ENCODE measurements around the gene STK24. TPM values are rescaled to one million over a fixed set of nuclear protein-coding genes. Genes with fewer than 3 reads are reported as not detected.
"Not testable (repeated sequence)": the region's sequence is repeated elsewhere in the genome, so short reads cannot be mapped to it uniquely, and the experiment has no call there.

The STK24 gene
- polyA plus RNA-seq, 3 donors, result 14.2 to 59.8 (median 28.9) TPM

DNA sequence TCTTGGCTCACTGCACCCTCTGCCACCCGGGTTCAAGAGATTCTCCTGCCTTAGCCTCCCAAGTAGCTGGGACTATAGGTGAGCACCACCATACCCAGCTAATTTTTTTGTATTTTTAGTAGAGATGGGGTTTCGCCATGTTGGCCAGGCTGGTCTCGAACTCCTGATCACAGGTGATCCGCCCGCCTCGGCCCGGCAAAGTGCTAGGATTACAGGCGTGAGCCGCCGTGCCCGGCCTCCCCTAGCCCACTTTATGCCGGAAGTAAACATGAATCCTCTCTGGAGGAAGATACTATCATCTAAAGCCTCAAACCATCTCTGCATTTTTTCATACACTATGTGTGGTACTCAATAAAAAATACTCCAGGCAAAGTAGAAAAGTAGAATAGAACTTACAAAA, 12.6 kb upstream of the STK24 start:
- H2AFZ ChIP-seq (ENCODE audit: insufficient read depth, low read depth, low read length, poor library complexity, severe bottlenecking); H3K9me3 Mint-ChIP-seq; H3K4me1 ChIP-seq (ENCODE audit: control insufficient read depth in 1 of 2, insufficient read depth in 2 of 2, low read length in 2 of 2); H3K27ac ChIP-seq (ENCODE audit: low read depth in 1 of 2, low read length in 2 of 2); intact Hi-C loops (cut with micrococcal nuclease); H3K4me1 Mint-ChIP-seq; H3K4me3 ChIP-seq (replicated peaks in 1 of 3; ENCODE audit: low read depth in 2 of 3, low read length in 3 of 3); H3K27me3 ChIP-seq (ENCODE audit: control insufficient read depth in 2 of 2, insufficient read depth in 2 of 2, low read length in 2 of 2); H3K27me3 Mint-ChIP-seq (ENCODE audit: low read depth in 3 of 3); H4K20me1 ChIP-seq (ENCODE audit: insufficient read depth, low read length); H3K27ac Mint-ChIP-seq; H3K4me3 Mint-ChIP-seq; H3K4me2 ChIP-seq (replicated peaks; ENCODE audit: extremely low read depth, low read length, poor library complexity, severe bottlenecking); H3K79me2 ChIP-seq (ENCODE audit: insufficient read depth, low read length); DNase-seq; H3K36me3 ChIP-seq (replicated peaks in 1 of 2; ENCODE audit: control insufficient read depth in 1 of 2, insufficient read depth in 2 of 2, low read length in 2 of 2); H3K9me3 ChIP-seq (replicated peaks in 1 of 2; ENCODE audit: control insufficient read depth in 1 of 2, insufficient read depth in 1 of 2, low read length in 2 of 2); H3K36me3 Mint-ChIP-seq; H3K9ac ChIP-seq (ENCODE audit: insufficient read depth, low read length, poor library complexity, severe bottlenecking): not testable (repeated sequence)
- WGBS (ENCODE audit: insufficient coverage), result no CpG with 5 or more reads among the region's 12 CpGs

DNA sequence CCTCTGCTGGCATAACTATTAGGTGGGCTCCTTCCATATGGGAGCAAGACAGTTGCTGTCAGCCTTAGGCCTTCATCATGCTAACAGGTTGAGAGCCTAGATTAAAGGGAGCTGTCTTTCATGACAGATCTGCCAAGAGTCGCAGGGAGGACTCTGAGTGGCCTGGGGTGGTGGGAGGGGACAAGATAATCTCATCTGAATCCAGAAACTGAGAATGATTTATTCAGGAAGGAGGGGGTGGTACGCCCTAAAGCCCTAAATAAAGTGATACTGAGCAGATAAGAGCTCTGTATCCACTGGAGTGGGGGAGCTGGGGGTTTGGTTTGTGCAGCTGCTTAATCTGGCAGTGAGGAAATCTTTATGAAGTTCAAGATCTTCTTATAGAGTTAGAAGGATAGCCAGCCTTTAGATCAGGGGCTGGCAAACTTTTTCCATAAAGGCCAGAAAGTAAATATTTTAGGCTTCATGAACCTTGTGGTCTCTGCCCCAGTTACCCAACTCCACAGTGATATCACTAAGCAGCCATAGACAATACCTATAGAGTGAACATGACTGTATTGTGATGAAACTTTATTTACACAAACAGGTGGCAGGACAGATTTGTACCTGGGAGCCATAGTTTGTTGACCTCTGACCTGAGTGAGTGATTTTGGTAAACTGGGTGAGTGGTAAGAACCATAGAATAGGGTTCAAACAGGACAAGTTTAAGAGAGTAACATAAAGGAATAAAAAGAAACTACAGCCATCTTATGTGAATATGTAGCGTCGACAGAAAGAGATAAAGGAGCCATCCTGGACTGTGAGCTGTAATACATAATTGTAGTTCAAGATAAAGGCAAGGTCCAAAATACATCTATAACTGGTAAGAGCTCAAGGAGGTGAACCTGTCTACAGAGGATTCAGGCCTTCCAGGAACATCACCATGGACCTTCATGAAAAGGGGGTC, 9.8 kb upstream of the STK24 start:
- TF ChIP-seq, protein P1, sequence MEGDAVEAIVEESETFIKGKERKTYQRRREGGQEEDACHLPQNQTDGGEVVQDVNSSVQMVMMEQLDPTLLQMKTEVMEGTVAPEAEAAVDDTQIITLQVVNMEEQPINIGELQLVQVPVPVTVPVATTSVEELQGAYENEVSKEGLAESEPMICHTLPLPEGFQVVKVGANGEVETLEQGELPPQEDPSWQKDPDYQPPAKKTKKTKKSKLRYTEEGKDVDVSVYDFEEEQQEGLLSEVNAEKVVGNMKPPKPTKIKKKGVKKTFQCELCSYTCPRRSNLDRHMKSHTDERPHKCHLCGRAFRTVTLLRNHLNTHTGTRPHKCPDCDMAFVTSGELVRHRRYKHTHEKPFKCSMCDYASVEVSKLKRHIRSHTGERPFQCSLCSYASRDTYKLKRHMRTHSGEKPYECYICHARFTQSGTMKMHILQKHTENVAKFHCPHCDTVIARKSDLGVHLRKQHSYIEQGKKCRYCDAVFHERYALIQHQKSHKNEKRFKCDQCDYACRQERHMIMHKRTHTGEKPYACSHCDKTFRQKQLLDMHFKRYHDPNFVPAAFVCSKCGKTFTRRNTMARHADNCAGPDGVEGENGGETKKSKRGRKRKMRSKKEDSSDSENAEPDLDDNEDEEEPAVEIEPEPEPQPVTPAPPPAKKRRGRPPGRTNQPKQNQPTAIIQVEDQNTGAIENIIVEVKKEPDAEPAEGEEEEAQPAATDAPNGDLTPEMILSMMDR (IDR thresholded peaks at IDR 0.05), result no peak
- H2AFZ ChIP-seq (ENCODE audit: insufficient read depth, low read depth, low read length, poor library complexity, severe bottlenecking), result no peak overlapping the region
- no peak overlapping the region for H3K4me3 Mint-ChIP-seq
- H3K27ac Mint-ChIP-seq, result peak overlapping the region in 1 of 7 donors; percentile 11
- H3K4me2 ChIP-seq (replicated peaks; ENCODE audit: extremely low read depth, low read length, poor library complexity, severe bottlenecking), result no peak overlapping the region
- H3K27ac ChIP-seq (ENCODE audit: low read depth in 1 of 2, low read length in 2 of 2), result no peak overlapping the region
- intact Hi-C loops (cut with micrococcal nuclease), result no loop called here
- H3K4me3 ChIP-seq (replicated peaks in 1 of 3; ENCODE audit: low read depth in 2 of 3, low read length in 3 of 3), result no peak overlapping the region
- no peak for DNase-seq
- no peaks in the 10 kb centered on the region for H3K79me2 ChIP-seq (ENCODE audit: insufficient read depth, low read length)
- H4K20me1 ChIP-seq (ENCODE audit: insufficient read depth, low read length), result no peaks in the 10 kb centered on the region
- H3K36me3 Mint-ChIP-seq, result no peaks in the 10 kb centered on the region
- peaks cover 9 to 11% of the 10 kb centered on the region in 2 donors for H3K4me1 ChIP-seq (ENCODE audit: control insufficient read depth in 1 of 2, insufficient read depth in 2 of 2, low read length in 2 of 2)
- no peaks in the 10 kb centered on the region for H3K9me3 ChIP-seq (replicated peaks in 1 of 2; ENCODE audit: control insufficient read depth in 1 of 2, insufficient read depth in 1 of 2, low read length in 2 of 2)
- peaks cover 0 to 6% (median 3%) of the 10 kb centered on the region in 7 donors for H3K9me3 Mint-ChIP-seq
- H3K4me1 Mint-ChIP-seq, result peaks cover 11% of the 10 kb centered on the region
- WGBS (ENCODE audit: insufficient coverage), result 95% methylated on average over 2 of the region's 4 CpGs
- H3K9ac ChIP-seq (ENCODE audit: insufficient read depth, low read length, poor library complexity, severe bottlenecking), result no peak overlapping the region
- H3K27me3 ChIP-seq (ENCODE audit: control insufficient read depth in 2 of 2, insufficient read depth in 2 of 2, low read length in 2 of 2), result no peaks in the 10 kb centered on the region
- H3K36me3 ChIP-seq (replicated peaks in 1 of 2; ENCODE audit: control insufficient read depth in 1 of 2, insufficient read depth in 2 of 2, low read length in 2 of 2), result no peaks in the 10 kb centered on the region
- peaks cover 1 to 2% (median 2%) of the 10 kb centered on the region in 3 donors for H3K27me3 Mint-ChIP-seq (ENCODE audit: low read depth in 3 of 3)
